NCI-H187 treated with DMSO at 0.1 percent for 48 hours (cell line): ENCODE data around the gene CENPVL3.
"Not testable (repeated sequence)": the region's sequence is repeated elsewhere in the genome, so short reads cannot be mapped to it uniquely, and the experiment has no call there.

Source experiments
- DNase-seq: peaks from one replicate; lab custom pipeline; 2025; lab: John Stamatoyannopoulos, UW

Gene CENPVL3

GRCh38 chrX:51618241-51619155 is at the start of gene CENPVL3:
TSS of gene CENPVL3 (minus strand) at chrX:51618912. CDS start at chrX:51618873, 39 bp downstream.
- not testable (repeated sequence) for DNase-seq

GRCh38 chrX:51665981-51666380 is 47.3 kb upstream of the CENPVL3 start:
- DNase-seq, result no peak

GRCh38 chrX:51643377-51643776 is 24.7 kb upstream of the CENPVL3 start:
- no peak for DNase-seq

GRCh38 chrX:51641421-51642021 is 22.8 kb upstream of the CENPVL3 start:
- DNase-seq, result no peak

DNA sequence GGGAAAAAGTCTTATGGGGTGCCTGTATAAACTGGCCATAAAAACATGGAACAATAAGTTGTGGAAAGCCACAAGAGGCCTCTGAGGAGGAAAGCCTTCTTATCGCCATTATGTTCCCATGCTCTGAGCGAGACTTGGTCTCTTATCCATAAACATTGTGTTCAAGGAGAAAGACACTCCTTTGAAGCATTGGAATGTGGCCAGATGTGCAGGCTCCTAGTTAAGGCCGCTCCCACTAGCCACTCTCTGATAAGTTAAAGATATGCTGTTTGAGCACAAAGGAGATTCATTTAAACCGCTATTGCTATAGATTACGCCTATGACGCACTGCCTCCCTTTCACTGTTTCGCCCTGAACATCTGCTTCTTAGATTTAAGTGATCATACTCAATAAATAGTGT is 17.8 kb upstream of the CENPVL3 start:
- not testable (repeated sequence) for DNase-seq

GRCh38 chrX:51614353-51615012 is 4.2 kb downstream of the CENPVL3 start:
- no peak for DNase-seq

DNA sequence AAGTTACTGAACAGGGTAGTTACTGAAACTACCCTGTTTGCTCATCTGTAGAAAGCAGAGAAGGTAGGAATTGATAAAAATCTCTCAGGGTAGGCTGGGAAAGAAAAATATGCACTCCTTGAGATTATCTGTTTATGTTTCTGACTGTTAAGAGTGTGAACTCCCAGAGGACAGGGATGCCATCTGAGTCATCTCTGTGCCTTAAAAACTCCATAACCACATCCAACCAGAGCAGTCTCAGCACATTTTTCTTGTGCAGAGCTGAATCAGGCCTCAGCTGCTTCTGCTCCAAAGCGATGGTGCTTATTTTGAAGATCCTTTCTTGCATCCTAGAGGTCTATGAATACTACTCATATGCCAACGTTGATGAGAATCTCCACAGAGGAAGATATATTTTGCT is 9.9 kb downstream of the CENPVL3 start:
- DNase-seq, result no peak

DNA sequence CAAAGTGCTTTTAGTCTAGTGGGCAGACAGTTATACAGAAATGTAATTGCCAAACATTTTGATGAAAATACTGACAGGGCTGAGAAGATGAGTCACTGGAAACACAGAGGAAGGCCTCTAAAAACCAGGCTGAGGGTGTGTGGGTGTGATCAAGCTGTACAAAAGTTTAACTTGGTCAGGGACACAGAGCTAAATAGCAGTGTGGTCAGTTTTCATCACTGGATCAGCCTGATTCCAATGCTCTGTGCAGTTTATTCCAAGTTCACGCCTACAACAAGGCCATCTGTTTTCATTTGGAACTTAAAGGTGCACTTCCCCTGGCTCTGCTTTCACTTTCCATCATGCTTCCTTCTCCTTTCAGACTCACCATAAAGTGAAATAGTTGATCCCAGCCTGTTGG is 10.6 kb downstream of the CENPVL3 start:
- no peak for DNase-seq

DNA sequence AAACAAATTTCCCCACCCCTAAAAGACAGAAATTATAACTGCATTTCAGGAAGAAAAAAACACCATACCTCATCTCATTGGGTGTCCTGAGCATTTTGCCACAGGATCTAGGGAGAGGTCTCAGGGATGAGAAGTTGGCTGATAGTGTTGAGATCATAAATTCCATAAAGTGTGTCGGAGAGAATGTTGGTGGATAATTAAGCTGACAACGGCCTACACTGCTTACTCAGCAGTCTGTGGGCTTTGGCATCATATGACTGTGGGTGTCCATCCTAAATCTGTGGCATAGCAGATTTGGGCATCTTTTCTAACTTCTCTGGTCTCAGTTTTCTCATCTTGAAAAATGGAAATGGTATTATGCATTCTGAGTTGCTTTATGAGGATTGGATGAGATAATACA is 12.3 kb downstream of the CENPVL3 start:
- no peak for DNase-seq

- DNase-seq, result no peak
Measured at GRCh38 chrX:51598899-51599298, 19.8 kb downstream of the CENPVL3 start.

- DNase-seq, result no peak
Measured at GRCh38 chrX:51571874-51572273, 46.8 kb downstream of the CENPVL3 start.

- DNase-seq, result no peak
Measured at GRCh38 chrX:51569561-51569960, 49.2 kb downstream of the CENPVL3 start.

GRCh38 chrX:51568586-51568985 is 50.1 kb downstream of the CENPVL3 start:
- DNase-seq, result no peak
